Measurements from ENCODE around the gene ICAM1.

ICAM1 gene

DNA sequence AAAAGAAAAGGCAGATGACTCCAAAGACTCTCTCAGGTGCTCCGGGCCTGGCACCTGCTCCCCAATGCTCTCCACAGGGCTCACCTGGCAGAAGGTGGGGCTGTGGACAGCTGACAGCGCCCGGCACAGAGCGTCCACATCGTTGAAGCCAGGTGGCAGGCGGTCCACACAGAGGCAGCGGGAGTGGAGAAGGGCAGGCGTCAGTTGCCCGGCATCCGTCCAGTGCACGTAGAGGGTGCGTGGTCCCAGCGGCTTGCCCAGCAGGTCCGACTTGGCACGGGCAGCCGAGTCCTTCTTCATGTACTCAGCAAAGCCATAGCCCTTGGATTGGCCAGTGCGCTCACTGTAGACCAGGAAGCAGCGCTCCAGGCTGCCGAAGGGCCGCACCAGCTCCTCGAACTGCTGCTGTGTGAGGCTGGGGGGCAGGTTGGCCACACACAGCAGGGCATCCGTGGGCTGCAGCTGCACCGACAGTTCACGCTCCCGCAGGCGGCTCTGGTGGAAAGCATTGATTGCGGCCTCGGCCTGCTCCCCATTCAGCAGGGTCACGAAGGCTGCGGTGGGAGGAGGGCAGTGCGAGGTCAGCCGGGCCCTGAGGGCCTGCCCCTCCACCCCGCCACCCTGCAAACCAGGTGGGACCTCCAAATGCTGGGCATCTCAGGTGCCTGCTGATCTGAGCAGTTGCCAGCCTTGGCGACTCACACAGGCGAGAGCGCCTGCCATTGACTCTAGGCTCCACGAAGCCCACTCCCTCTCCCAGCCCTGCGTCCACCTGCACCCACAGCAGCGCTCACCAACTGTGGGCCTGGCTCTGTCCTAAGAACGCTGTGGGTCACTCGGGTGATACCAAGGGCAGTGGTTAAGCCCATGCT lies 57.9 kb downstream of the ICAM1 start:
- DNase-seq: no peak

DNA sequence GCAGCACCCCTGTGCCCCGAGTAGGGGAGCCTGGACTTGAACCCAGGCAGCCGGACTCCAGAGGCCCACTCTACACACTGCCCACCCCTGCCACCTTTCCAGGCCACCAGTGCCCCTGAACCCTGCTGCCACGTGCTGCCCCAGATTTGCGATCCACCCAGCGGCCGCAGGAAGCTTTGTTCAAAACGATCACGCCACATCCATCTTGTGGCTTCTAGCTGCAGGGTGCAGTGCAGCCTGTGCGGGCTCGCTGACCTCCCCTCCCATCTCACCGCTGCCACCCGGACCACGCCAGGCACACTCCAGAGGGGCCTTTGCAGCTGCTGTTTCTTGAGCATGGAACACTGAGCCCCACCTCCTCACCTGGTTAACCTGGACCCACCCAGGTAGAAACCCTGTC lies 58.6 kb downstream of the ICAM1 start:
- no peak for DNase-seq

DNA sequence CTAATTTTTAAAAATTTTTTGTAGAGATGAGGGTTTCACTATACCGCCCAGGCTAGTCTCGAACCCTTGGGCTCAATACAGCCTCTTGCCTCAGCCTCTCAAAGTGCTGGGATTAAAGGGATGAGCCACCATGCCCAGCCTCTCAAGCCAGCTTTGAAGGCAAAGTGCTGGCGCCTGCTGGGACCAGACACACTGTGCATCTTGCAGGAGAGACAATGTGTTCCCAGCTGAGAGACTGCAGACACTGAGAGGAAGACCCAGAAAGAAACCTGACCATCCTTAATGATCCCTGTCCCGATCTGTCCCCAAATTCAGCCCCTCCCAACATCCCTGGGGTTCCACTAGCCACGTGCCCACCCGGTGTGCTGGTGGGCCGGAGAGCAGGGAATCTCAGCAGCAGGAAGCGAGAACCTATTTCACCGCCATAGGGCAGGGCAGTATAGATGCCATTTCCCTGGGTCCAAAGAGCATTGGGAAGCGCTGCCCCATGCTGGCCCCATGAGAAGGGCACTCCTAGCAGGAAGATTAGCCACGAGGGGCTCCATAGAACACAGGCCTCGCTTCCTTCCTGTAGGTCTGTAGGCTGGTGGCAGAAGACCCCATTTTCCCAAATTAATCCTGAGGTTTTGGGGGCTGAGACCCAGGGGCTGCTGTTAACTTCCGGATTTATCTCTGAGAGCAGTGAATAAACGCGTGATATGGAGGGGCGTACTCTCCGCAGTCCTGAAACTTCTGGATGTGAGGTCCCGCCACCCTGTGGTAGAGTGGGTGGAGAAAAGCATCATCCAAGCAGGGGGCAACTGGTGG lies 61.4 kb downstream of the ICAM1 start:
- no peak for DNase-seq

DNA sequence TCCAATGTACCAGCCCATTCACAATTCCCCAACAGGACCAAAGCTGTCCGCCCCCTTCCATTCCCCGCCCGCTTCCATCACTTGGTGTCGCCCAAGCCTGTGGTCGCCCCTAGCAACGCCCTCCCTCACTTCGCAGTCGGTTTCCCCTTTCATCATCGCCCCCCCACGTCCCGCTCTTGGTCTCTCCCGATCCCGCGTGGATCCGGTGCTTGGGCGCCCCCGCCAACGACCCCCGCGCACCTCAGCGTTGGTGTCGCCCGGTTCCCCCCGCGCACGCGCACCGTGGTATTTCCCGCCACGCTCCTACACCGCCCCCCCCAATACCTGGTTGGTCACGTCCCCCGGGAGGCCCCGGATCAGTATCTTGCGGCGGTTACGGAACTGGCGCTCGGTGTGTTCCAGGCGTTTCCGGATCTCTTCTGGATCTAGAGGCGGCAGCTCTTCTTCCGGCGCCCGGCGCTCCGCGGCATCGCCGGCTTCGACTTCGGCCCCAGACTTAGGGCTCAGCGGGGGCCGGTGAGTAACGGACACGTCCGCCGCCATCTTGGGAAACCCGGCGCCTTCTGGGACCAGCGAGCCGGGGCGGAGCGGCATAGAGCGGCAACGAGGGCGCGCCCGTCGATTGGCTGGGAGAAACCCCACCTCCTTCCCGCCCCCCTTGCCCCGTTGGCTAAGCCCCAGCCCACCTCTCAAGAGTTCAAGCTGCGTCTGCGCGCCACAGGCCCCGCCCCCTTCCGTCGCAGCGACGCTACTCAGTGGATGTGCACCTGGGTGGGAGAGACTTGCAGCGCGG lies 62.2 kb downstream of the ICAM1 start, which contains the start of gene RAVER1:
Gene RAVER1 (minus strand): TSS at position 565 of the 793 bp plus-strand sequence. CDS start 22 bp downstream, at position 543.
- DNase-seq: peak; percentile 99

DNA sequence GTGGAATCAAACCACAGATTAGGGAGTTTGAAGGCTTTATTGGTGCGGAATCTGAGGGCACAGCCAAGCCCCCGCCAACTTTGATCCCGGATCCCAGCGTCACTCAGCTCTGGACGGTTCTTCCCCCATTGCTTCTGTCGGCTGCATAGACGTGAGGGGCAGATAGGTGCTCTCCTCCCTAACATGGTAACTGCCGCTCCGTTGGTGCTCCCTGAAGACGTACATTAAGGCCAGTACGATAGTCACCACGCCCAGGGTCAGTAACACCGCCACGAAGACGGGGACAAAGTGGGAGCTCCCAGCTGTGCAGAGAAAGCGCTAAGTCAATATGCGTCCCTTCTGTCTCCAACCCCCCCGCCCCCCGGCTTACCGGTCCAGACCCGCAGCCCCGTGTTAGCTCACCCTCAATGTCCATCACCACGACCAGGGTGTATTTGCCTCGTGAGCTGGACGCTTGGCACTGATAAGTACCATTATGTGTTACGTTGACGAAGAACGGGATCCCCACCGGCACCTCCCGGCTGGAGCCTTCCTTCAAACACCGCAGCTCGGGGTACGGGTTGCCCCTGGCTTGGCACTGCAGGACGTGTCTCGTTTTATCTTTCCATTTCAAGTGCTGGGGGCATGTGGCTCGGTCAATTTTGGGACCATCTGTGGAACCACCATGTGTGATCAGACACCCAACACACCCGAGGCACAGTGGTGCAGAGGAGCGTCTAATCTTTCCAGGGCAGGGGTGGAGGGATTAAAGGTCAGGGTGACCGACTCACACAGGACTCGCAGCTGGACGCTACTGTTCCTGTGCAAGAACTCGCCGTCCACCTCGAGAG lies 63.1 kb downstream of the ICAM1 start:
- no peak for DNase-seq

DNA sequence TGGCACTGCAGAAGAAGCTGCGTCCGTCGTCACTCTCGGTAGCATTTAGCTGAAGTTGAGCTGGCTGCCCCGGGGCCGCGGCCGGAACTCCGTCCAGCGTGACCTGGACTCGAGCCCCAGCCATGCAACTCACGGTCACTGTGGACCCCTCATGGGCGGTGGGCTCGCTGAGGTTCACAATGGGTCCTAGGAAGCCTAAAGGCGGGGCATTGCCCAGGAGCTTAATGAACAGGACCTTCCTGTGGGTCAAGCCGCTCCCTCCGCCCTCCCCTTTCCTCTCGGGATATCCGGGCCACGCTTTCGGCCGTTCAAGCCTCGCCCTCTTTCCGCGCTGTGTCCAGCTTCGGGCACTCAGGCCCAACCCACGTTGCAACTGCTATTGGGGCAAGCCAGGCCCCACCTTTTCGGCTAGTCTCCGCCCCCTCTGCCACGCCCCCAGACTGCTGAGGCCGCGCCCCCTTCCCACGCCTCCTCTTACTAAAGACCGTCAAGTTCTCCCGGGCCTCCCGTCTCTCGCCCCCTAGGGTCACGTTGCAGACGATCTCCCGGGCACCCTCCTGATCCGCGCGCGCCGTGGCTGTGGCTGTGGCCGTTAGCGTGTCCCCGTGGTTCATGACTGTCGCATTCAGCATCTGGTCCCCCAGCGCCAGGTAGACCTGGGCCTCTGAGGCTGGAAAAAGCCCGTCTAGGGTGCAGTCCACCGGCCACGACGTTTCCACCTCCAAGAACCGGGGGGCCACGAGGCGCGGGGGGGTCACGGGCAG lies 63.9 kb downstream of the ICAM1 start:
- DNase-seq: peak; percentile 94

DNA sequence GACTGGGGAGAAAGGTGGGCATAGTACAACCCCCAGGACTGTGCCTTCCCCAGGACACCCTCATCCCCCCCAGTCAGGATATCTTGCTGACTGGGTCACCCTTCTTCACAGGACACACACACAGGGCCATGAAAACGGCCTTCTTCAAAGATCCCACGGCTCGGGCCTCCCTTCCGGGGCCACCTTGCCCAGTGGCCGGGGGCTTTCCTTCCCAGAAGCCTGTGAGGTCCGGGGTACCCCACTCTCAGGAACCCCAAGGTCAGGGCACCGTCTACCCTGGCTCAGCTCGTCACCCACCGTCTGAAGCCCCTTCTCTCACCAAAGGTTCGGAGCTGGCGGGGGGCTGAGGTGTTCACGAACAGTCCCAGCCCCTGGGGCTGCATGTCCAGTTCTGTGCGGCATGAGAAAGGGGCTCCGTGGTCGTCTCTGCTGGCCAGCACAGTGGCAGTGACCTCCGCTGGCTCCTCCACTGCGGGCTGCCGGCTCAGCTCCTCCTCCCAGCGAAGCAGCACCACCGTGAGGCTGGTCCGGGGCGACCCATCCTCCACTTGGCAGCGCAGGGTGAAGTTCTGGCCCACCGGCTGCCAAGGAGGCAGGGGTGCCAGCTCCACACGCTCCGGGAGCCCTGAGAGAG lies 64.5 kb downstream of the ICAM1 start:
- no peak for DNase-seq

Measured in eye (tissue), 1 donor.